ENCODE measurements around the gene PDAP1. TPM values are rescaled to one million over a fixed set of nuclear protein-coding genes. Genes with fewer than 3 reads are reported as not detected.

PDAP1 gene
- total RNA-seq, result 61.1 and 109 TPM in 2 replicates

GRCh38 chr7:99408379-99409191 is at the start of gene PDAP1, which contains the start of gene BUD31:
Gene PDAP1 (minus strand): TSS chr7:99408597. CDS start chr7:99408548, 49 bp downstream.
Gene BUD31 (plus strand): TSS chr7:99408969. CDS start chr7:99411093, 2,124 bp downstream.

GRCh38 chr7:99438573-99439480 is 30.4 kb upstream of the PDAP1 start, which contains the start of the genes CPSF4 and PTCD1:
Gene CPSF4 (plus strand): TSS chr7:99438943. CDS start chr7:99439083, 140 bp downstream.
Gene PTCD1 (minus strand): TSS chr7:99438798. CDS start chr7:99435242, 3,556 bp downstream.

GRCh38 chr7:99374111-99375064 is 34.0 kb downstream of the PDAP1 start, which contains the start of gene ARPC1B:
Gene ARPC1B (plus strand): TSS chr7:99374730. CDS start chr7:99385715, 10,985 bp downstream.

Other genes with a start within 250 kb of the PDAP1 start
- gene KPNA7, start 200.5 kb downstream of the PDAP1 start, total RNA-seq, result not detected in 2 replicates
- 0.30 and 0.97 TPM in 2 replicates for gene MYH16, start 135.8 kb downstream of the PDAP1 start, total RNA-seq
- gene ARPC1A, start 82.7 kb downstream of the PDAP1 start, total RNA-seq, result 149 and 212 TPM in 2 replicates
- gene ARPC1B, start 33.9 kb downstream of the PDAP1 start, total RNA-seq, result 597 and 600 TPM in 2 replicates
- 107 and 116 TPM in 2 replicates for gene BUD31, start 372 bp upstream of the PDAP1 start, total RNA-seq
- 4.5 and 5.5 TPM in 2 replicates for gene PTCD1, start 30.2 kb upstream of the PDAP1 start, total RNA-seq
- gene CPSF4, start 30.3 kb upstream of the PDAP1 start, total RNA-seq, result 28.6 and 30.4 TPM in 2 replicates
- gene ATP5MF, start 57.6 kb upstream of the PDAP1 start, total RNA-seq, result 643 and 858 TPM in 2 replicates
- gene ZNF789, start 64.3 kb upstream of the PDAP1 start, total RNA-seq, result 5.6 and 6.2 TPM in 2 replicates
- 26.3 and 33.0 TPM in 2 replicates for gene ZNF394, start 91.7 kb upstream of the PDAP1 start, total RNA-seq
- 10.7 and 12.0 TPM in 2 replicates for gene ZKSCAN5, start 96.1 kb upstream of the PDAP1 start, total RNA-seq
- gene FAM200A, start 143.5 kb upstream of the PDAP1 start, total RNA-seq, result 5.6 and 6.2 TPM in 2 replicates
- 10.1 and 19.5 TPM in 2 replicates for gene ZNF655, start 150.0 kb upstream of the PDAP1 start, total RNA-seq
- under 0.01 TPM in 1 of 2 replicates, not detected in the other for gene TMEM225B, start 189.7 kb upstream of the PDAP1 start, total RNA-seq
- gene ZSCAN25, start 208.3 kb upstream of the PDAP1 start, total RNA-seq, result 9.4 and 10.4 TPM in 2 replicates

All from epithelial cell of umbilical artery (primary cell).